Brain microvascular endothelial cell (primary cell): ENCODE data around the gene B4GALT7.
A peak's percentile ranks its signal among the peaks of the same experiment; 100 is the strongest.

Experiments used
- DNase-seq: peaks from one replicate; pipeline ENCODE4 v3.0.0-alpha.2; 2020
- H3K27ac ChIP-seq: fragments of 250-450 bp; sonication (Bioruptor Pico); 2 replicates; pipeline ENCODE4 v1.5.1; 2020; ENCODE audit warnings: mild to moderate bottlenecking, moderate library complexity
- H3K27me3 ChIP-seq: fragments of 250-450 bp; sonication (Bioruptor Pico); replicated peaks from 2 replicates; pipeline ENCODE4 v1.5.1; 2020; ENCODE audit warnings: mild to moderate bottlenecking
- H3K36me3 ChIP-seq: fragments of 250-450 bp; sonication (Bioruptor Pico); replicated peaks from 2 replicates; pipeline ENCODE4 v1.5.1; 2020; ENCODE audit warnings: mild to moderate bottlenecking
- H3K4me3 ChIP-seq: 2 replicates; pipeline ENCODE4 v1.5.1; 2011; ENCODE audit warnings: low read depth, mild to moderate bottlenecking, control low read depth, low read length, moderate library complexity
- CTCF ChIP-seq: IDR thresholded peaks from 2 replicates; pipeline ENCODE4 v1.5.1; 2011; ENCODE audit warnings: low read depth, mild to moderate bottlenecking, moderate library complexity, low read length, control low read depth, inconsistent platforms; ENCODE audit errors: missing control alignments
- in situ Hi-C: cut with HindIII; loops from 2 replicates; pipeline ENCODE4 v1.10.0; 2017; ENCODE audit warnings: low sequenced_read_pairs, low pct_ligation_motif_present

Gene B4GALT7

DNA sequence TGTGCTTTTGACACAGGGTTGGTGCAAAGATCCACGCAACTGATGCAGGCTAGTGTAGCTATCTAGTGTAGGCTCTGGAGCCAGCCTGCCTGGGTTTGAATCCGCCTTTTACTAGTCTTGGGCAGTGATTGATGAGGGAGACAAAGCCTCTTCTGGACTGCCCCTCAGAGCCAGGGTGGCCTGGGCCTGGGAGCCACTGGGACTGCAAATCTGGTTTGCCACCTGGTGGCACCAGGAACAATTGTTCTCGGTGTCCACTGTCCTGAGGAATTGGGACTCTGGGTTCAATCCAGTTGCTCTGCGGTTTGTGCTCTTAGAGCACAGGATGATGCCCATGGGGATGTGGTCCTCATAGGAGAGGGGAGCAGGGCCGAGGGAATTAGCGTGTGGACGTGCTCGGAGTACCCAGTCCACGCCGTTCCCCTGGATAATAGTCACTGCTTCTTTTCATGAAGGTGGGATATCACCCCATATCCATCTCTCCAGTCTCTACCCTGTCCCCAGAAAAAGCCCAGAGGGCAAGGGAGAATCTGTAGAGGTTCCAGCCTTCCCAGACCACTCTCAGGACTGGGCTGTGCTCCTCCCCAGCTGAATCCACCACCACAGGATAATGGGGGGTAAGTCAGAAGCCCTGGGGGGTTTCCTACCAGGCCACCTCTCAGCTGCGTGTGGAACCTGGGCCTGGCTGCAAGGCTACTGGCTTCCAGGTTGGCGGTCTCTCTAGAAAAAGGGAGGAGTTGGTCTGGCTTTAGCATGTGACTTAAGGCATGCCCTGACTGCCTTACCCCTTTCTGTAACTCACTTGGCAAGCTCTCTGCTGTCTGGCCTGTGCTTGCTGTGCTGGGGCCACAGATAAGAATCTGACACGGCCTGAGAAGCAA, 1.9 kb downstream of the B4GALT7 start:
- in situ Hi-C loops, result no loop called here
- peak; percentile 12 for TF ChIP-seq CTCF

DNA sequence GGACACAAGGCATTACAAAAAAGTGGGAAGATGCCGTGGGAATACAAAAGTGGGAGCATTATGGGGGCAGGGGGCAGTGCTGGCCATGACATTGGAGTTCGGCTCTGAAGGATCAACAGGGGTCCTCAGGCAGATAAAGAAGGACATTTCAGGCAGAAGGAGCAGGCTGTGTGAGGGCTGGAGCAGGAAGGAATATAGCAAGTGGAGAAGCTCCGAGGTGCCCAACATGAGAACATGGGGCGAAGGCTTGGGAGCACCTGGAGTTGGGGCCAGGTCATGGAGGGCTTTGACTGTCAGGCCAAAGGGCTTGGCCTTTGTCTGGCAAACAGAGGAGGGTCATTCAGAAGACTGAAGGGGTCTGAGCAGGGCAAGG, 2.5 kb downstream of the B4GALT7 start:
- no peak overlapping the region for H3K27ac ChIP-seq
- in situ Hi-C loops, result no loop called here
- TF ChIP-seq CTCF, result no peak

More for the DNA sequence above, 1.9 kb downstream of the B4GALT7 start:
- Histone ChIP-seq H3K27ac (no peak overlapping the region), H3K36me3 (no peaks in the 10 kb centered on the region), H3K27me3 (no peaks in the 10 kb centered on the region), H3K4me3 (no peak overlapping the region)
- no peak for DNase-seq

DNA sequence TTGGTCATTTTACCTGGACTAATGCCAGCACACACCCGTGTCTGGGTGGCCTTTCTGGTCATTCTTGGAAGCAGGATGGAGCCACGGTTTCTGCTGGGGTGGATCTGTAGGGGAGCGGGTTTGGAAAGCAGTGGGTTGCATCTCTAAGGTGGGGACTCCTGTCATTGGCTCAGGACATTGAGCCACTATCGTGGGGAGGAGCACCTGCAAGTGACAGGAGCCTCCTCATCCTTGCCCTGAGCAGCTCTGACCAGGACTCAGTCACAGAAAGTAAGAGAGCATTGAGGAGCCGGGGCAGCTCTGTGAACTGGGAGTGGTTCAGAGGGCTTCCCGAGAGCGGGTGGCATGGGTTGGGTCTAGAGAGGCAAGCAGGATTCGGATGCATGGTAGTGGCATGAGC, 3.7 kb downstream of the B4GALT7 start:
- no peak for TF ChIP-seq CTCF
- in situ Hi-C loops, result no loop called here
- H3K4me3 ChIP-seq, result no peak overlapping the region
- H3K36me3 ChIP-seq, result peaks cover 5% of the 10 kb centered on the region
- H3K27me3 ChIP-seq, result no peaks in the 10 kb centered on the region
- no peak overlapping the region for H3K27ac ChIP-seq
- no peak for DNase-seq

More for the DNA sequence above, 2.5 kb downstream of the B4GALT7 start:
- no peaks in the 10 kb centered on the region for H3K27me3 ChIP-seq
- H3K36me3 ChIP-seq, result no peaks in the 10 kb centered on the region
- DNase-seq, result no peak
- no peak overlapping the region for H3K4me3 ChIP-seq

- no peak for DNase-seq
- in situ Hi-C loops, result no loop called here
- Histone ChIP-seq H3K27me3 (no peaks in the 10 kb centered on the region), H3K27ac (no peak overlapping the region), H3K36me3 (peaks cover 8% of the 10 kb centered on the region), H3K4me3 (no peak overlapping the region)
- no peak for TF ChIP-seq CTCF
Measured at GRCh38 chr5:177604116-177604521, 4.2 kb downstream of the B4GALT7 start.

GRCh38 chr5:177604656-177605055, 4.7 kb downstream of the B4GALT7 start:
- TF ChIP-seq CTCF, result no peak
- H3K36me3 ChIP-seq, result peaks cover 13% of the 10 kb centered on the region
- DNase-seq, result no peak
- no peaks in the 10 kb centered on the region for H3K27me3 ChIP-seq
- no peak overlapping the region for H3K4me3 ChIP-seq
- in situ Hi-C loops, result no loop called here
- no peak overlapping the region for H3K27ac ChIP-seq

GRCh38 chr5:177605078-177605477, 5.1 kb downstream of the B4GALT7 start:
- H3K36me3 ChIP-seq, result peaks cover 16% of the 10 kb centered on the region
- H3K27me3 ChIP-seq, result no peaks in the 10 kb centered on the region
- H3K4me3 ChIP-seq, result no peak overlapping the region
- no peak overlapping the region for H3K27ac ChIP-seq
- no peak for DNase-seq
- in situ Hi-C loops, result no loop called here
- TF ChIP-seq CTCF, result no peak
